WTC11 (cell line): ENCODE measurements around the gene TMEM147.

ENCODE experiments used
- AFF4 ChIP-seq: sonication (generic); formaldehyde crosslinking; IDR thresholded peaks from 2 replicates; pipeline ENCODE4 v1.8.1; 2023; ENCODE audit warnings: mild to moderate bottlenecking, missing genetic modification reagents, borderline replicate concordance
- ATF6 ChIP-seq: sonication (generic); formaldehyde crosslinking; IDR thresholded peaks from 2 replicates; pipeline ENCODE4 v1.8.1; 2023; ENCODE audit warnings: mild to moderate bottlenecking, missing genetic modification reagents
- CTCF ChIP-seq: fragments of 200-600 bp; IDR thresholded peaks from 2 replicates; pipeline ENCODE4 v1.8.0; 2022; ENCODE audit warnings: antibody characterized with exemption
- E2F5 ChIP-seq: sonication (generic); formaldehyde crosslinking; IDR thresholded peaks from 2 replicates; pipeline ENCODE4 v1.8.1; 2022; ENCODE audit warnings: mild to moderate bottlenecking, moderate library complexity, missing genetic modification reagents
- FOXK1 ChIP-seq: sonication (generic); formaldehyde crosslinking; IDR thresholded peaks from 2 replicates; pipeline ENCODE4 v1.8.0; 2022; ENCODE audit warnings: mild to moderate bottlenecking, moderate library complexity, missing genetic modification reagents
- IRF2 ChIP-seq: sonication (generic); formaldehyde crosslinking; IDR thresholded peaks from 2 replicates; pipeline ENCODE4 v1.8.0; 2022; ENCODE audit warnings: low read depth, missing genetic modification reagents, borderline replicate concordance
- JUN ChIP-seq: sonication (generic); formaldehyde crosslinking; IDR thresholded peaks from 2 replicates; pipeline ENCODE4 v1.8.0; 2023; ENCODE audit warnings: mild to moderate bottlenecking, missing genetic modification reagents
- NFYB ChIP-seq: sonication (generic); formaldehyde crosslinking; conservative IDR thresholded peaks from 2 replicates; pipeline ENCODE4 v1.8.0; 2022; ENCODE audit warnings: low read depth, missing genetic modification reagents
- NR1H2 ChIP-seq: sonication (generic); formaldehyde crosslinking; IDR thresholded peaks from 2 replicates; pipeline ENCODE4 v1.9.0; 2021; ENCODE audit warnings: mild to moderate bottlenecking, moderate library complexity, missing genetic modification reagents
- TEAD4 ChIP-seq: sonication (generic); formaldehyde crosslinking; IDR thresholded peaks from 2 replicates; pipeline ENCODE4 v1.8.0; 2022; ENCODE audit warnings: mild to moderate bottlenecking, missing genetic modification reagents
- USF1 ChIP-seq: sonication (generic); formaldehyde crosslinking; IDR thresholded peaks from 2 replicates; pipeline ENCODE4 v1.8.0; 2022; ENCODE audit warnings: mild to moderate bottlenecking, missing genetic modification reagents

GRCh38 chr19:35531291-35531690 is 14.1 kb upstream of the TMEM147 start:
- no peak for TF ChIP-seq CTCF
- TF ChIP-seq NR1H2 = no peak
- no peak for TF ChIP-seq IRF2 (CRISPR knock-in tag)
- no peak for TF ChIP-seq USF1
- TF ChIP-seq JUN = no peak
- TF ChIP-seq AFF4 (CRISPR knock-in tag) = no peak
- no peak for TF ChIP-seq NFYB (CRISPR knock-in tag)
- no peak for TF ChIP-seq TEAD4
- no peak for TF ChIP-seq ATF6
- no peak for TF ChIP-seq FOXK1 (CRISPR knock-in tag)
- TF ChIP-seq E2F5 (CRISPR knock-in tag) = no peak
